AG10803 (cell line): ENCODE data around the gene LOC128125822.
"Not testable (repeated sequence)": the region's sequence is repeated elsewhere in the genome, so short reads cannot be mapped to it uniquely, and the experiment has no call there.

Source experiments
- DNase-seq: peaks from one replicate; pipeline ENCODE4 v3.0.0; 2010; ENCODE audit warnings: low read depth
- H3K4me3 ChIP-seq: 2 replicates; pipeline ENCODE4 v1.5.1; 2011; ENCODE audit warnings: mild to moderate bottlenecking, low read length, control low read depth
- CTCF ChIP-seq: conservative IDR thresholded peaks from 2 replicates; pipeline ENCODE4 v1.5.1; 2011; ENCODE audit warnings: mild to moderate bottlenecking, low read length, control low read depth, inconsistent platforms

LOC128125822 gene

GRCh38 chr6:63581355-63582013 lies 9.2 kb downstream of the LOC128125822 start:
- DNase-seq = no peak
- H3K4me3 ChIP-seq = no peak overlapping the region
- TF ChIP-seq CTCF = no peak

- no peak for DNase-seq
- no peak overlapping the region for H3K4me3 ChIP-seq
- TF ChIP-seq CTCF = no peak
Observed at GRCh38 chr6:63582579-63583231, 10.4 kb downstream of the LOC128125822 start.

- no peak for DNase-seq
- H3K4me3 ChIP-seq = no peak overlapping the region
- no peak for TF ChIP-seq CTCF
Observed at GRCh38 chr6:63584125-63584514, 11.8 kb downstream of the LOC128125822 start.

- no peak for TF ChIP-seq CTCF
- H3K4me3 ChIP-seq = no peak overlapping the region
- no peak for DNase-seq
Observed at GRCh38 chr6:63584566-63584965, 12.3 kb downstream of the LOC128125822 start.

GRCh38 chr6:63585652-63586051 lies 13.4 kb downstream of the LOC128125822 start:
- H3K4me3 ChIP-seq, DNase-seq: not testable (repeated sequence)

GRCh38 chr6:63589952-63590411 lies 17.7 kb downstream of the LOC128125822 start:
- TF ChIP-seq CTCF = no peak
- DNase-seq = no peak
- no peak overlapping the region for H3K4me3 ChIP-seq

GRCh38 chr6:63592886-63593285 lies 20.6 kb downstream of the LOC128125822 start:
- no peak for TF ChIP-seq CTCF
- DNase-seq = no peak
- H3K4me3 ChIP-seq = no peak overlapping the region
